ENCODE measurements around the gene SCMH1. TPM values are rescaled to one million over a fixed set of nuclear protein-coding genes. Genes with fewer than 3 reads are reported as not detected.

Gene SCMH1
- total and polyA plus RNA-seq, 9 donors: 26.9 to 41.7 (median 32.7) TPM

DNA sequence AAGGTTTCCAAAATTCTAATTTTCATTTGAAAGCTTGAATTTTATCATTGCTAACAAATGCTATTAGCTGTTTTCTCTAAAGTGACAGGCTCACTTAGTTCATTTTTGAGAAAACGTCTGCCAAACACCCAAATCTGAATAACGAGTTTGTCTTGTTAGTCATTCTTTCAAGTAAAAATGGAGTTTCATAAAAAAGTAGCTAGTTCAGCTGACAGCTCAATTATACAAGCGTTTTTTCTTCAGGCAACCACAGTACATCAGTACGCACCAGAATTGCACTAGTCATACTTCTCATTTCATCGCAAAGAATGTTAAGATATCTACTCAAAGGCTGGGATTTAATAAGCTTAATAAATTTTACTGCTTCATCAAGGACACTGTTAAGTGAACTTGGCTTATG is 148.3 kb downstream of the SCMH1 start:
- Histone ChIP-seq H3K27ac (ENCODE audit: low read length) (no peak overlapping the region), H3K4me1 (ENCODE audit: control insufficient read depth, insufficient read depth, low read length) (peaks cover 2% of the 10 kb centered on the region), H3K9me3 (replicated peaks; ENCODE audit: control insufficient read depth, low read depth, low read length) (no peaks in the 10 kb centered on the region), H3K27me3 (ENCODE audit: control insufficient read depth, insufficient read depth, low read length) (no peaks in the 10 kb centered on the region), H3K4me3 (ENCODE audit: low read length) (no peak overlapping the region), H3K36me3 (ENCODE audit: control insufficient read depth, insufficient read depth, low read length) (no peaks in the 10 kb centered on the region)
- no peak for DNase-seq
- no CpG with 5 or more reads among the region's 5 CpGs for WGBS (ENCODE audit: insufficient coverage)

- H3K4me1 ChIP-seq (ENCODE audit: control insufficient read depth, insufficient read depth, low read length): no peaks in the 10 kb centered on the region
Measured at GRCh38 chr1:41086921-41087320, 155.2 kb downstream of the SCMH1 start.

DNA sequence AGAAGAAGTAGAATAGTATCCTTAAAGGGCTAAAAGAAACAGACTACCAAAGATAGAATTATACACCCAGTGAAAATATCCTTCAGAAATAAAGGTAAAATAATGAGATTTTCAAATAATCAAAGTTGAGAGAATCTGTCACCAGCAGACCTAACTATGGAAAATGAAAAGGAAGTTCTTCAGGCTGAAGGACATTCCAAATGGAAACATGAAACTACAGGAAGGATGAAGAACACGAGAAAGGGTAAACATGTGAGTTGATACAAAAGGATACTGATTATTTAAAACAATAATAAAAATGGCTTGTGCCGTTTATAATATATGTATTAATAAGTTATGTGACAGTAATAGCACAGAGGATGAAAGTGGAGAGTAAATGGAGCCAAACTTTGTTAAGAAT is 163.5 kb downstream of the SCMH1 start:
- Histone ChIP-seq H3K9me3 (replicated peaks; ENCODE audit: control insufficient read depth, low read depth, low read length) (peaks cover 8% of the 10 kb centered on the region), H3K36me3 (ENCODE audit: control insufficient read depth, insufficient read depth, low read length) (no peaks in the 10 kb centered on the region), H3K27me3 (ENCODE audit: control insufficient read depth, insufficient read depth, low read length) (no peaks in the 10 kb centered on the region), H3K4me1 (ENCODE audit: control insufficient read depth, insufficient read depth, low read length) (no peaks in the 10 kb centered on the region), H3K4me3 (ENCODE audit: low read length) (no peak overlapping the region), H3K27ac (ENCODE audit: low read length) (no peak overlapping the region)
- DNase-seq: no peak
- no CpG with 5 or more reads among the region's 2 CpGs for WGBS (ENCODE audit: insufficient coverage)

More at GRCh38 chr1:41086921-41087320, 155.2 kb downstream of the SCMH1 start:
- Histone ChIP-seq H3K9me3 (replicated peaks; ENCODE audit: control insufficient read depth, low read depth, low read length) (no peaks in the 10 kb centered on the region), H3K4me3 (ENCODE audit: low read length) (no peak overlapping the region), H3K27ac (ENCODE audit: low read length) (no peak overlapping the region), H3K27me3 (ENCODE audit: control insufficient read depth, insufficient read depth, low read length) (no peaks in the 10 kb centered on the region), H3K36me3 (ENCODE audit: control insufficient read depth, insufficient read depth, low read length) (no peaks in the 10 kb centered on the region)
- DNase-seq: no peak

GRCh38 chr1:41078193-41078592 is 163.9 kb downstream of the SCMH1 start:
- Histone ChIP-seq H3K36me3 (ENCODE audit: control insufficient read depth, insufficient read depth, low read length) (peaks cover 2% of the 10 kb centered on the region), H3K27ac (ENCODE audit: low read length) (no peak overlapping the region), H3K9me3 (replicated peaks; ENCODE audit: control insufficient read depth, low read depth, low read length) (peaks cover 8% of the 10 kb centered on the region), H3K4me1 (ENCODE audit: control insufficient read depth, insufficient read depth, low read length) (no peaks in the 10 kb centered on the region), H3K4me3 (ENCODE audit: low read length) (no peak overlapping the region), H3K27me3 (ENCODE audit: control insufficient read depth, insufficient read depth, low read length) (no peaks in the 10 kb centered on the region)
- WGBS (ENCODE audit: insufficient coverage): no CpG with 5 or more reads among the region's 3 CpGs
- DNase-seq: no peak

- Histone ChIP-seq H3K9me3 (replicated peaks; ENCODE audit: control insufficient read depth, low read depth, low read length) (peaks cover 8% of the 10 kb centered on the region), H3K27ac (ENCODE audit: low read length) (no peak overlapping the region), H3K27me3 (ENCODE audit: control insufficient read depth, insufficient read depth, low read length) (no peaks in the 10 kb centered on the region), H3K36me3 (ENCODE audit: control insufficient read depth, insufficient read depth, low read length) (peaks cover 6% of the 10 kb centered on the region), H3K4me1 (ENCODE audit: control insufficient read depth, insufficient read depth, low read length) (no peaks in the 10 kb centered on the region), H3K4me3 (ENCODE audit: low read length) (no peak overlapping the region)
- no peak for DNase-seq
Measured at GRCh38 chr1:41073971-41074370, 168.1 kb downstream of the SCMH1 start.

- H3K4me3 ChIP-seq (ENCODE audit: low read length): no peak overlapping the region
- H3K4me1 ChIP-seq (ENCODE audit: control insufficient read depth, insufficient read depth, low read length): no peaks in the 10 kb centered on the region
- DNase-seq: no peak
- no peaks in the 10 kb centered on the region for H3K27me3 ChIP-seq (ENCODE audit: control insufficient read depth, insufficient read depth, low read length)
- H3K9me3 ChIP-seq (replicated peaks; ENCODE audit: control insufficient read depth, low read depth, low read length): no peaks in the 10 kb centered on the region
- peaks cover 6% of the 10 kb centered on the region for H3K36me3 ChIP-seq (ENCODE audit: control insufficient read depth, insufficient read depth, low read length)
- H3K27ac ChIP-seq (ENCODE audit: low read length): no peak overlapping the region
- no CpG with 5 or more reads among the region's 1 CpG for WGBS (ENCODE audit: insufficient coverage)
Measured at GRCh38 chr1:41072051-41072450, 170.1 kb downstream of the SCMH1 start.

DNA sequence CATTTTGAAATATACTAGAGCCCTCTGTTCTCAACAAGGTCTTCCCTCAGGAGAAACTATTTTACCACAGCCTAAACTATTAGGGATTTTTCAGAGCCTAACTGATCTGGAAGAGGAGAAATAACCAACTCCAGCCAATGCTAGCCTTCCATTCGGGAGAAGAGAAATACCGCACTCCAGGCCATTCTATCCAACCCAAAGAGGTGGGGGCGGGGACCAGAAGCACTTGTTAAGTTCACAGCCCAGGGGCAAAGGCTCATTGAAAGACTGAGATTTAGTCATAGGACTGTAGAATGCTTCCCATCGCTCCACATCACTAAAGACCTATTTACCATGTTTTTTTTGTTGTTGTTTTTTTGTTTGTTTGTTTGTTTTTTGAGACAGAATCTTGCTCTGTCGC is 185.2 kb downstream of the SCMH1 start:
- H3K9me3 ChIP-seq (replicated peaks; ENCODE audit: control insufficient read depth, low read depth, low read length): peaks cover 2% of the 10 kb centered on the region
- no peaks in the 10 kb centered on the region for H3K27me3 ChIP-seq (ENCODE audit: control insufficient read depth, insufficient read depth, low read length)
- no peak overlapping the region for H3K4me3 ChIP-seq (ENCODE audit: low read length)
- no peak overlapping the region for H3K27ac ChIP-seq (ENCODE audit: low read length)
- no CpG with 5 or more reads among the region's 5 CpGs for WGBS (ENCODE audit: insufficient coverage)
- no peaks in the 10 kb centered on the region for H3K4me1 ChIP-seq (ENCODE audit: control insufficient read depth, insufficient read depth, low read length)
- H3K36me3 ChIP-seq (ENCODE audit: control insufficient read depth, insufficient read depth, low read length): peaks cover 25% of the 10 kb centered on the region
- no peak for DNase-seq

DNA sequence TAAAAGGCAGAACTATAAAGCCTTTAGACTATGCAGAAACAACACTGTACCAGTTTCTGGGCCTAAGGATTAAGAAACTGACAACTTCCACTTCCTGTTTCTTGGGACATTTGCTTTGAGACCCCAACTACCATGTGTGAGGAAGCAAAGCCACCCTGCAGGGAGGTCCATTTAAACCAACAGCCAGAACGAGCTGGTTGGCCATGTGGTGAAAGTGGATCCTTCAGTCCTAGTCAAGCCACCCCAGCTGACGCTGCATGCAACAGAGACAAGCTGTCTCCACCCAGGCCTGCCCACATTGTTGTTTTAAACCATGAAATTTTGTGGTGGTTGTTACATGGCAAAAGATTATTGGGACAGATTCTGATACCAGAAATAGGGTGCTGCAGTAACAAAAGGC is 188.8 kb downstream of the SCMH1 start:
- H3K4me3 ChIP-seq (ENCODE audit: low read length): no peak overlapping the region
- H3K27me3 ChIP-seq (ENCODE audit: control insufficient read depth, insufficient read depth, low read length): no peaks in the 10 kb centered on the region
- 0% methylated on average over 1 of the region's 2 CpGs for WGBS (ENCODE audit: insufficient coverage)
- peaks cover 23% of the 10 kb centered on the region for H3K36me3 ChIP-seq (ENCODE audit: control insufficient read depth, insufficient read depth, low read length)
- no peaks in the 10 kb centered on the region for H3K4me1 ChIP-seq (ENCODE audit: control insufficient read depth, insufficient read depth, low read length)
- DNase-seq: peak; percentile 38
- no peaks in the 10 kb centered on the region for H3K9me3 ChIP-seq (replicated peaks; ENCODE audit: control insufficient read depth, low read depth, low read length)
- H3K27ac ChIP-seq (ENCODE audit: low read length): no peak overlapping the region

DNA sequence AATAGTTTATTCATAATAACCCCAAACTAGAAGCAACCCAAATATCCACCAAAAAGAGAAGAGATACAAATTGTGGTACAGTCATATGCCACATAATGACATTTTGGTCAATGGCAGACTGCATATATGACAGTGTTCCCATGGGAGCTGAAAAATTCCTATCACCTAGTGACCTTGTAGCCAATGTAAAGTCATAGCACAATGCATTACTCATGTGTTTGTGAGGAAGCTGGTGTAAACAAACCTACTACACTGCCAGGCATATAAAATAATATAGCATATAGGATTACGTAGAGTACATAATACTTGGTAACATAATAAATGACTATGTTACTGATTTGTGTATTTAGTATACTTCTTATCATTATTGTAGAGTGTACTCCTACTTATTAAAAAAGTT is 191.1 kb downstream of the SCMH1 start:
- no peak overlapping the region for H3K4me3 ChIP-seq (ENCODE audit: low read length)
- peaks cover 39% of the 10 kb centered on the region for H3K36me3 ChIP-seq (ENCODE audit: control insufficient read depth, insufficient read depth, low read length)
- H3K4me1 ChIP-seq (ENCODE audit: control insufficient read depth, insufficient read depth, low read length): no peaks in the 10 kb centered on the region
- no CpG with 5 or more reads among the region's 1 CpG for WGBS (ENCODE audit: insufficient coverage)
- DNase-seq: no peak
- no peaks in the 10 kb centered on the region for H3K27me3 ChIP-seq (ENCODE audit: control insufficient read depth, insufficient read depth, low read length)
- no peak overlapping the region for H3K27ac ChIP-seq (ENCODE audit: low read length)
- no peaks in the 10 kb centered on the region for H3K9me3 ChIP-seq (replicated peaks; ENCODE audit: control insufficient read depth, low read depth, low read length)

GRCh38 chr1:41048540-41048939 is 193.6 kb downstream of the SCMH1 start:
- 100% methylated on average over 2 of the region's 3 CpGs for WGBS (ENCODE audit: insufficient coverage)
- H3K9me3 ChIP-seq (replicated peaks; ENCODE audit: control insufficient read depth, low read depth, low read length): no peaks in the 10 kb centered on the region
- no peak overlapping the region for H3K27ac ChIP-seq (ENCODE audit: low read length)
- peaks cover 5% of the 10 kb centered on the region for H3K4me1 ChIP-seq (ENCODE audit: control insufficient read depth, insufficient read depth, low read length)
- peaks cover 55% of the 10 kb centered on the region for H3K36me3 ChIP-seq (ENCODE audit: control insufficient read depth, insufficient read depth, low read length)
- no peaks in the 10 kb centered on the region for H3K27me3 ChIP-seq (ENCODE audit: control insufficient read depth, insufficient read depth, low read length)
- no peak overlapping the region for H3K4me3 ChIP-seq (ENCODE audit: low read length)
- DNase-seq: no peak

GRCh38 chr1:41046347-41046775 is 195.7 kb downstream of the SCMH1 start:
- Histone ChIP-seq H3K27ac (ENCODE audit: low read length) (peak overlapping the region; percentile 59), H3K4me1 (ENCODE audit: control insufficient read depth, insufficient read depth, low read length) (peaks cover 5% of the 10 kb centered on the region), H3K4me3 (ENCODE audit: low read length) (no peak overlapping the region), H3K27me3 (ENCODE audit: control insufficient read depth, insufficient read depth, low read length) (no peaks in the 10 kb centered on the region), H3K36me3 (ENCODE audit: control insufficient read depth, insufficient read depth, low read length) (peaks cover 64% of the 10 kb centered on the region), H3K9me3 (replicated peaks; ENCODE audit: control insufficient read depth, low read depth, low read length) (no peaks in the 10 kb centered on the region)
- no peak for DNase-seq
- 77% methylated on average over 8 of the region's 10 CpGs for WGBS (ENCODE audit: insufficient coverage)

Measured in muscle of leg (tissue), 11 donors.